BLaER1 (cell line): ENCODE data around the gene CCDC60.

Experiments
- H3K27ac ChIP-seq: shearing (Covaris generic); formaldehyde crosslinking; 2 replicates; pipeline ENCODE4 v1.8.1; 2022
- H3K27me3 ChIP-seq: shearing (Covaris generic); formaldehyde crosslinking; 2 replicates; pipeline ENCODE4 v1.8.1; 2022
- H3K36me3 ChIP-seq: shearing (Covaris generic); formaldehyde crosslinking; 2 replicates; pipeline ENCODE4 v1.8.1; 2022
- H3K4me1 ChIP-seq: shearing (Covaris generic); formaldehyde crosslinking; 2 replicates; pipeline ENCODE4 v1.8.1; 2022
- H3K4me2 ChIP-seq: shearing (Covaris generic); formaldehyde crosslinking; 2 replicates; pipeline ENCODE4 v1.8.1; 2022
- H3K4me3 ChIP-seq: shearing (Covaris generic); formaldehyde crosslinking; 2 replicates; pipeline ENCODE4 v1.8.1; 2022
- H3K9ac ChIP-seq: shearing (Covaris generic); formaldehyde crosslinking; 2 replicates; pipeline ENCODE4 v1.8.1; 2022
- H3K9me3 ChIP-seq: shearing (Covaris generic); formaldehyde crosslinking; 2 replicates; pipeline ENCODE4 v1.8.1; 2022
- H4K20me1 ChIP-seq: shearing (Covaris generic); formaldehyde crosslinking; 2 replicates; pipeline ENCODE4 v1.8.1; 2022
- Cebpa-rat ChIP-seq: shearing (Covaris generic); IDR thresholded peaks from 2 replicates; pipeline ENCODE4 v1.8.1; 2022

The CCDC60 gene

DNA sequence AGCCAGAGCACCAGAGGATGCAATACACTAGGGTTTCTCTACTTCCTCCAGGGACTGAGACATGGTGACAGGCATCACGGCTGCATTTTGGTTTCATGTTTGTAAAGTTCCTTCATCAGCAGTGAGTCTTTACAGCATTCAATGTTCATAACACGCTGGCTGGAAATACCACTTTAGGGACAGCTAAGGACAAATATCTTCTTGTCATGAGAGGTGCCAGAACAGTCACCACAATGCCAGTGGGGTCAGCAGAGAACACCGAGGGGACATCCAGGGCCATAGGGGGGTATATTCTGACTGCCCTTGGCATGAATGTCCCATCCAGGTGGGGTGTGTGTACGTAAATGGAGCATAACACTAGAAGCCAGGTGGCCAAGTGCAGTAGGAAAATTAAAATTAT lies 72.3 kb downstream of the CCDC60 start:
- H4K20me1 ChIP-seq = no peaks in the 10 kb centered on the region
- H3K9me3 ChIP-seq = no peaks in the 10 kb centered on the region
- no peak overlapping the region for H3K4me3 ChIP-seq
- H3K4me2 ChIP-seq = no peak overlapping the region
- H3K9ac ChIP-seq = no peak overlapping the region
- TF ChIP-seq Cebpa-rat = no peak
- H3K27ac ChIP-seq = no peak overlapping the region
- H3K4me1 ChIP-seq = peaks cover 9% of the 10 kb centered on the region
- no peaks in the 10 kb centered on the region for H3K27me3 ChIP-seq
- H3K36me3 ChIP-seq = no peaks in the 10 kb centered on the region

DNA sequence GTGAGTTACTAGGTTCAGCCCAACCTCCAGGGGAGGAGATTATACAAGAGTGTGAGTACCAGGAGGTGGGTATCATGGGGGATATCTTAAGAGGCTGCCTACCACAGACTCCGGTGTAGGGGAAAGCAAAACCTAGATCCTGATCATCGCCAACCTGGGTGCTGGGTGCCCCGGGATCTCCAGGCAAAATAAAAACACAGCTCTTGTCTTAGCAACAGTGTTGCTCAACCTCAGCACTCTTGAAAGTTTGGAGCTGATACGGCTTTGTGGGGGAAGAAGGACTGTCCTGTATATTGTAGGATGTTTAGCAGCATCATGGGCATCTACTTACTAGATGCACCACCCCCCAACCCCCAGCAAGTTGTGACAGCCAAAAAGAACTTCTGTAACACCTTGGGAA lies 74.5 kb downstream of the CCDC60 start:
- no peak overlapping the region for H3K9ac ChIP-seq
- H4K20me1 ChIP-seq = no peaks in the 10 kb centered on the region
- no peaks in the 10 kb centered on the region for H3K27me3 ChIP-seq
- no peaks in the 10 kb centered on the region for H3K9me3 ChIP-seq
- no peaks in the 10 kb centered on the region for H3K36me3 ChIP-seq
- TF ChIP-seq Cebpa-rat = no peak
- no peak overlapping the region for H3K27ac ChIP-seq
- no peak overlapping the region for H3K4me2 ChIP-seq
- no peak overlapping the region for H3K4me3 ChIP-seq
- H3K4me1 ChIP-seq = peaks cover 9% of the 10 kb centered on the region

DNA sequence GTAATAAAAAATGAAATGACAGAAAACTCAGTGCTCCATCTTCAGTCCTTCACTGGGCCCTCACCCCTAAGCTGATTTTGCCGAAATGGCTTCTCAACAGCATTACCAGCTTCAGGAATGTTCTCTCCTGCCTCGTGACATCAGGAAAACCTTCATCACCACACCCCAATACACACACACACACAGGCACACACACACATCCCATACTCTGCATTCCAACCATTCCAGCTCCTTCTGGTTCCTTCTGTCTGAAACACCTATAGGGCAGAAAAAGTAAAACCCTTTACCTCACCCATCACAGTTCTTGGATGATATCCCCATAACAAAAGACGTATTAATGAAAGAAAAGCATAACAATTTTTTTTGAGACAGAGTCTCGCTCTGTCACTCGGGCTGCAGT lies 75.9 kb downstream of the CCDC60 start:
- no peaks in the 10 kb centered on the region for H3K27me3 ChIP-seq
- peaks cover 9% of the 10 kb centered on the region for H3K4me1 ChIP-seq
- H3K4me3 ChIP-seq = no peak overlapping the region
- no peak overlapping the region for H3K9ac ChIP-seq
- TF ChIP-seq Cebpa-rat = no peak
- no peak overlapping the region for H3K27ac ChIP-seq
- no peaks in the 10 kb centered on the region for H4K20me1 ChIP-seq
- no peak overlapping the region for H3K4me2 ChIP-seq
- H3K9me3 ChIP-seq = no peaks in the 10 kb centered on the region
- H3K36me3 ChIP-seq = no peaks in the 10 kb centered on the region

DNA sequence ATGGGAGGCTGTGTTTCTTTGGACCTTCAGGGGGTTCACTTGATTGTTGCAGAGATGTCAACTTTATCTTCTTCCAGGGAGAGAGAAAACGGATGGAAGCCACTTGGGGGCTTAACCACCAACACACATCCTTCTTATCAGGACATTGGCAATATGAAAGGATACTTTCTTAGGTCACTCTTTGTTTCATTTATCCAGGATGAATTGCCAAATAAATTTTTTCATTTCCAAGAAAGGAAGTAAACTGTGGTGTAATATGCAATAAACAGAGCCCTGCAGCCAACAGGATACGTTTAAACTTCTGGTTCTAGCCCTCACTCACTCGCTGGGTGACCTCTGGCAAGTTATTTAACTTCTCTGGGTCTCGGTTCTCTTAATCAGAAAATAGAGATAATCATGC lies 77.8 kb downstream of the CCDC60 start:
- H3K4me2 ChIP-seq = no peak overlapping the region
- H3K27me3 ChIP-seq = no peaks in the 10 kb centered on the region

DNA sequence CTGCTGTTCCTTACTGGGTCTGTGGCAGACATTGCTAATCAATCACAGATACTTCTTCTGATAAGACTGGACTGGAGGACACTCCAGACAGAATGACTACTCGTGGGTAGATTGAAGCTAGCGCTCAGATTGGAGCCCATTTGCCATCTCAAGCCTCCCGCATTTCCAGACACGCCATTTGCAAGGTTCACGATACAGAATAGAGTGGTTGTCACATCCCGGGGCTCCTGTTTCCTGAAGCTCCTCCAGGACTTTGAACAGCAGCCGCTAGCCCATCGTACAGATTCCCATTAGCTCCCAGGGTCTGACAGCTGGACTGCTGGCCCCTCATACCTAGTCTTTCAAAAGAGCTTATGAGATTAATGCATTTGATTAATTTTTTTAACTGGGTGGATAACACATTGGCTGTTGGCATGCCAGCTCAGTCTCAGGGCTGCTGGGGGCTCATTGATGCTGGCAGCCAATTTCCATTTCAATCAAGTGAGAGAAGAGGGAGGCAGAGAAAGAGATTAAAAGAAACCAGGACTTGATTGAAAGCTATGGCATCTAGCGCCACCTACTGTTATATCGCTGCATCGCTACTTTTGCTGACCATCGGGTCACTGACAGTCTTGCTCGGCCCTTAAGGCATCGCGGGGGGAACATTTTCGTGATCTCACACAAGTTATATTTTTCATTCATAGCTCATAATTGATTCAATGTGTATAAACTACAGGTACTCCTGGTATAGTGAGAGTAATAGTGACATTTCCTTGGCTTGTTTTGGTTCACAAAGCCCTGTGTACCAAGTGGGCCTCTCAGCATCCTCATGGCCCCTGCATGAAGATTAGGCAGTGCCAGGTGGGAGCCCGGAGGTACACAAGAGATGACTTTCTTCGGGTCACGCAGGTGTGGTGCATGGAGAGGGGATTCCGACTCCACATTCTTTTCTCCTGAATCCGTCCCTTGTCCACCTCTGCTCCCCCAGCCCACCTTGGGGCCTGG lies 78.6 kb downstream of the CCDC60 start:
- no peaks in the 10 kb centered on the region for H3K9me3 ChIP-seq
- no peaks in the 10 kb centered on the region for H3K4me1 ChIP-seq
- no peaks in the 10 kb centered on the region for H3K36me3 ChIP-seq
- H3K4me2 ChIP-seq = no peak overlapping the region
- H4K20me1 ChIP-seq = no peaks in the 10 kb centered on the region
- no peak overlapping the region for H3K9ac ChIP-seq
- no peak for TF ChIP-seq Cebpa-rat
- no peak overlapping the region for H3K4me3 ChIP-seq
- H3K27me3 ChIP-seq = no peaks in the 10 kb centered on the region
- H3K27ac ChIP-seq = no peak overlapping the region

More for the DNA sequence above, 77.8 kb downstream of the CCDC60 start:
- no peaks in the 10 kb centered on the region for H3K36me3 ChIP-seq
- TF ChIP-seq Cebpa-rat = no peak
- no peaks in the 10 kb centered on the region for H3K9me3 ChIP-seq
- H4K20me1 ChIP-seq = no peaks in the 10 kb centered on the region
- H3K4me3 ChIP-seq = no peak overlapping the region
- H3K4me1 ChIP-seq = no peaks in the 10 kb centered on the region
- H3K27ac ChIP-seq = no peak overlapping the region
- H3K9ac ChIP-seq = no peak overlapping the region

DNA sequence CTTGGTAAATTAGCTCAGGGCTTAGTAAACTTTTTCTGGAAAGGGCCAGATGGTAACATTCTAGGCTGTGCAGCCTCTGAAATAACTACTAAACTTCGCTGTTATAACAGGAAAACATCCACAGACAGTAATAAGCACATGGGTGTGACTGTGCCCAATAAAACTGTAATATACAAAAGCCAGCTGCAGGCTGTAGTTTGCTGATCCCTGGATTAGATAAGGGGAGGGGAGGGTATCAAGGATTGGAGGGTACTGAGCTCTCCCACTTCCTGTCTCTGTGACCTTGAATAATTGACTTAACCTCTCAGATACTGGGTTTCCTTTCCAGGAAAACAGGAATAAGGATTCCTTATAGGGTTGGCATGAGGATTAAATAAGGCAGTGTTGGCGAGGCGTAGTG lies 81.2 kb downstream of the CCDC60 start:
- Histone ChIP-seq H3K9me3 (no peaks in the 10 kb centered on the region), H3K4me2 (no peak overlapping the region), H3K27ac (no peak overlapping the region), H3K9ac (no peak overlapping the region), H3K27me3 (no peaks in the 10 kb centered on the region), H3K36me3 (no peaks in the 10 kb centered on the region), H4K20me1 (no peaks in the 10 kb centered on the region), H3K4me3 (no peak overlapping the region), H3K4me1 (no peaks in the 10 kb centered on the region)
- TF ChIP-seq Cebpa-rat = no peak

DNA sequence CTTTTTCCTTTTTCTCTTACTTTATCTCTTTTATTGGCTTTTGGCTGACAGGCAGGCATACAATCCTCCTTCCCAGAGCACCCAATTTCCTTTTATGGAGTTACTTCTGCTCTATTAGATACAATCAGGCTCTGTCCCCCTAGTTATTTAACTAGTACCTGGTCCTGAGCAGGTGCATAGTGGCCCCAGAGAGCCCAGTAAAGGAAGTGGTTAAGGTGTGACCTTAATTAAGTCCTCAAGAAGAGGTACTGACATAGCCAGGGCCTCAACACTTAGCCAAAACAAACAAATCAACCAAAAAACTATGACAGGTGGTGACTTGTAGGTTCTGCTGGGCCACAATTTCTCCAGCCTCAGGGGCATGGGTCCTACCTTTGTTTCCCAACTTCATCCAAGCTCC lies 82.9 kb downstream of the CCDC60 start:
- Histone ChIP-seq H3K36me3 (no peaks in the 10 kb centered on the region), H3K4me1 (no peaks in the 10 kb centered on the region), H3K9ac (no peak overlapping the region)

DNA sequence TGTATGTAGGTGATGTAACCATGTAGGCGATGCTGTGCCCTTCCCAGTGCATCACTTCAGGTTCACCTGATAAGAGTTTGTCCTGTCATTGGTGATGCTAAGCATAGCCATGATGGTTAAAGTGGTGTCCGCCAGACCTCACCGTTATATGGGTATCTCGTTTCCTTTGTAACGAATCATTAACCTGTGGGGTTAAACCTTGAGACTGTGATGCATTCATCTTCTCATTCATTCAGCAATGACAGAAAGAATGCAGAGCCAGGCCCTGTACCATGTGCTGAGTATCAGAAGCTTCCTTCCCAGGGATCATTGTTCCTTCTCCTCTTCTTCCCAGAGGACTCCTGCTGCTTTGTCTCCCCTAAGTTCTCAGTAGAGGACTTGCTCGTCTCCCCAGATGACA lies 84.9 kb downstream of the CCDC60 start:
- H4K20me1 ChIP-seq = no peaks in the 10 kb centered on the region
- TF ChIP-seq Cebpa-rat = no peak
- H3K9me3 ChIP-seq = no peaks in the 10 kb centered on the region
- no peaks in the 10 kb centered on the region for H3K4me1 ChIP-seq
- no peak overlapping the region for H3K4me3 ChIP-seq
- no peaks in the 10 kb centered on the region for H3K36me3 ChIP-seq
- H3K27me3 ChIP-seq = no peaks in the 10 kb centered on the region
- no peak overlapping the region for H3K9ac ChIP-seq
- H3K4me2 ChIP-seq = no peak overlapping the region
- H3K27ac ChIP-seq = no peak overlapping the region

More for the DNA sequence above, 82.9 kb downstream of the CCDC60 start:
- no peak overlapping the region for H3K4me3 ChIP-seq
- no peaks in the 10 kb centered on the region for H4K20me1 ChIP-seq
- H3K9me3 ChIP-seq = no peaks in the 10 kb centered on the region
- no peak overlapping the region for H3K27ac ChIP-seq
- H3K4me2 ChIP-seq = no peak overlapping the region
- TF ChIP-seq Cebpa-rat = no peak
- no peaks in the 10 kb centered on the region for H3K27me3 ChIP-seq

DNA sequence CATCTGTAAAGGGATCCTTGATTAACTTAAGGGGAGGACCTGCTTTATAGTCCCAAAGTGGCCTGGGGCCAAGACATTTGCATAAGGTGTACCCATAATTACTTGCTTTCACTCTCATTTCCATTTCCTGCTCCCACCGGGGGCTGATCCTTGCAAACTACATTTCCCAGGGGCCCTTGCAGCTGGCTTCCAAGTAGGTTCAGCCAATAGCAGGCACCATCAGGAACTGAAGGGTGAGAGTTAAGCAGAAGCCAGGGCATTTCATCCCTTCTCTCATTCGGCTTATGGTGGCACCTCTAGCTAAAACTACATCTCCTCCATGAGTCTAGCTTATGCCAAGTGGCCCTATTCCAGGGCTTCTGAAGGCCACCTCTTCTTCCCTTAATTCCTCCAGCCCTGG lies 88.8 kb downstream of the CCDC60 start:
- no peak overlapping the region for H3K4me3 ChIP-seq
- no peak overlapping the region for H3K4me2 ChIP-seq
- H3K9ac ChIP-seq = no peak overlapping the region
- no peaks in the 10 kb centered on the region for H3K9me3 ChIP-seq
- no peaks in the 10 kb centered on the region for H3K27me3 ChIP-seq
- TF ChIP-seq Cebpa-rat = no peak
- H3K36me3 ChIP-seq = no peaks in the 10 kb centered on the region
- H3K4me1 ChIP-seq = no peaks in the 10 kb centered on the region
- H3K27ac ChIP-seq = no peak overlapping the region
- H4K20me1 ChIP-seq = no peaks in the 10 kb centered on the region

DNA sequence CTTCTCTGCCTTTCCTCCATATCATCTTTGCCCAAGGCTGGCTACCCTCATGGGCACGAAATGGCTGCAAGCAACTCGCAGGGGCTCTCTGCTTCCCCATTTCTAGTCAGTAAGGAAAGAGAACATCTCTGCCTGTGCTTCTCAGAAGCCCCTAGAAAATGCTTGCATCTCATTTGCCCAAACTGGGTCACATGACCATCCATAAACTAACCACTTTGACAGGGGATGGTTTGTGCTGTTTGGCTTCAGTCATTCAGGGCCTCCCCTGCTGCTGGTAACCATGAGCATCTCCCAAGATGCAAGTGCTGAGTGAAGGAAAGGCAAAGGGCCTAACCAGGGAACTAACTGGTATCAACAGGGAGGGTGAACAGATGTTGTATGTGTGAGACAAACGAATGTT lies 91.1 kb downstream of the CCDC60 start:
- H3K27me3 ChIP-seq = no peaks in the 10 kb centered on the region
- H3K4me1 ChIP-seq = no peaks in the 10 kb centered on the region
- H3K27ac ChIP-seq = no peak overlapping the region
- no peaks in the 10 kb centered on the region for H3K36me3 ChIP-seq
- TF ChIP-seq Cebpa-rat = no peak
- H3K4me2 ChIP-seq = no peak overlapping the region
- no peak overlapping the region for H3K9ac ChIP-seq
- H4K20me1 ChIP-seq = no peaks in the 10 kb centered on the region
- no peak overlapping the region for H3K4me3 ChIP-seq
- H3K9me3 ChIP-seq = 0 out of 2 replicates have a peak, but pooled peaks cover 2% of the 10 kb centered on the region
